Sigmoid colon (tissue), 7 donors: Measurements from ENCODE around the gene PAK5. TPM values are rescaled to one million over a fixed set of nuclear protein-coding genes. Genes with fewer than 3 reads are reported as not detected.

Experiments
- DNase-seq: peaks from one replicate; pipeline ENCODE4 v3.0.0-alpha.2; 2019
- H3K27ac ChIP-seq, 4 donors: fragments of 200-600 bp; sonication (generic); one replicate each; pipeline ENCODE4 v1.5.1; 2016 to 2019; ENCODE audit warnings: mild to moderate bottlenecking in 1 of 4
- H3K27me3 ChIP-seq, 3 donors: fragments of 200-600 bp; sonication (generic); one replicate each; pipeline ENCODE4 v1.5.1; 2019; ENCODE audit warnings: mild to moderate bottlenecking in 1 of 3
- H3K36me3 ChIP-seq, 4 donors: fragments of 200-600 bp; sonication (generic); one replicate each; pipeline ENCODE4 v1.5.1; 2016 to 2019
- H3K4me1 ChIP-seq, 4 donors: fragments of 200-600 bp; sonication (generic); one replicate each; pipeline ENCODE4 v1.5.1; 2017 to 2019
- H3K4me3 ChIP-seq, 4 donors: fragments of 200-600 bp; sonication (generic); one replicate each; pipeline ENCODE4 v1.5.1; 2017 to 2019; ENCODE audit warnings: mild to moderate bottlenecking in 2 of 4, moderate library complexity in 1 of 4
- H3K9me3 ChIP-seq, 4 donors: fragments of 200-600 bp in 3 of 4; sonication (generic) in 3 of 4; one replicate each; pipeline versions ENCODE4 v1.5.1 to v1.6.1; 2013 to 2019
- EP300 ChIP-seq, 4 donors: sonication (generic); formaldehyde crosslinking; IDR thresholded peaks; one replicate each; pipeline ENCODE4 v1.6.1; 2017; ENCODE audit warnings: antibody characterized with exemption in 4 of 4
- POLR2A ChIP-seq, 2 donors: fragments of 450-650 bp; IDR thresholded peaks; one replicate each; pipeline ENCODE4 v1.6.1; 2016; ENCODE audit warnings: antibody characterized with exemption in 2 of 2, mild to moderate bottlenecking in 2 of 2, moderate library complexity in 2 of 2
- POLR2AphosphoS5 ChIP-seq, 4 donors: sonication (generic); formaldehyde crosslinking; IDR thresholded peaks; one replicate each; pipeline ENCODE4 v1.6.1; 2017; ENCODE audit warnings: antibody characterized with exemption in 4 of 4
- WGBS, 2 donors: extraction: QIAGEN DNeasy Blood & Tissue Kit; methylation state at CpG; one replicate each; pipeline ENCODE4 v1.1.7; 2013; 5-methylcytosine and 5-hydroxymethylcytosine counted together
- intact Hi-C: fragments of 100-400 bp; cut with DNase I; formaldehyde crosslinking; loops from one replicate; pipeline ENCODE4 v1.15.1; 2023
- polyA plus RNA-seq, 3 donors: library from polyadenylated mRNA; stranded (reverse); fragments of 200-250 nt; gene quantifications; one replicate each; pipeline ENCODE4 v1.2.3, GENCODE V29; 2013
- total RNA-seq, 4 donors: library from RNA; depleted of rRNA; stranded (reverse); fragments of >200 nt; gene quantifications; one replicate each; pipeline ENCODE4 v1.1.0, GENCODE V29; 2016
- TF ChIP-seq, protein P1 (sequence below), 4 experiments: fragments of 450-650 bp in 3 of 4; fragments of 200-600 bp in 1 of 4; IDR thresholded peaks; one replicate each; pipeline ENCODE4 v1.5.1; 2016 to 2019; ENCODE audit warnings: antibody characterized with exemption in 4 of 4, mild to moderate bottlenecking in 3 of 4, moderate library complexity in 2 of 4
- donor health status: healthy with polysubstance abuse.
- donor health status: Bipolar disorder and iron deficiency.
- donor health status: healthy.

PAK5 gene
- total and polyA plus RNA-seq, 7 donors = 0.03 to 0.36 (median 0.16) TPM; not detected in 2

DNA sequence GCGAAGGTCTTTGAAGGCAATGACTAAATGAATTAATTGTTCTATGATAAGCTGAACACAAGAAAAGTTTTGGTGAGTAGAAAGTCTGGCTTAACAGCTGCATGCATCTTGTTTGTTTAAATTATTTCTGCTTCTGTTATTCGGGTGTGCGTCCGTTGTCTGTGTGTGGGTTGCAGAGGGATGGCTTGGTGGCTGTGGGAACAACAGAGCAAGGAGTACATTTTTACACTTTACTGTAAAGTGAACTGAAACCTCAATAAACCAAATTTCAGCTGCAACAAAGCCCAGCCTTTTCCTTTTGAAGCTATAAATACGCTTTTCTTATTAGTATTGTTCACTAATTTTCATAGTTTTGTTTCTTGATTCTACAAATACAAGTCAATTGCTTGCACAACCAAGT is 328.0 kb downstream of the PAK5 start:
- H3K4me1 ChIP-seq = peaks cover 0 to 34% (median 15%) of the 10 kb centered on the region in 4 donors
- no peak for DNase-seq
- WGBS, 2 donors = 45 to 72% methylated on average over 5 of the region's 5 CpGs
- TF ChIP-seq POLR2AphosphoS5 (IDR thresholded peaks at IDR 0.05) (no peak), EP300 (IDR thresholded peaks at IDR 0.05) (no peak), POLR2A (IDR thresholded peaks at IDR 0.05) (no peak)
- TF ChIP-seq, protein P1, sequence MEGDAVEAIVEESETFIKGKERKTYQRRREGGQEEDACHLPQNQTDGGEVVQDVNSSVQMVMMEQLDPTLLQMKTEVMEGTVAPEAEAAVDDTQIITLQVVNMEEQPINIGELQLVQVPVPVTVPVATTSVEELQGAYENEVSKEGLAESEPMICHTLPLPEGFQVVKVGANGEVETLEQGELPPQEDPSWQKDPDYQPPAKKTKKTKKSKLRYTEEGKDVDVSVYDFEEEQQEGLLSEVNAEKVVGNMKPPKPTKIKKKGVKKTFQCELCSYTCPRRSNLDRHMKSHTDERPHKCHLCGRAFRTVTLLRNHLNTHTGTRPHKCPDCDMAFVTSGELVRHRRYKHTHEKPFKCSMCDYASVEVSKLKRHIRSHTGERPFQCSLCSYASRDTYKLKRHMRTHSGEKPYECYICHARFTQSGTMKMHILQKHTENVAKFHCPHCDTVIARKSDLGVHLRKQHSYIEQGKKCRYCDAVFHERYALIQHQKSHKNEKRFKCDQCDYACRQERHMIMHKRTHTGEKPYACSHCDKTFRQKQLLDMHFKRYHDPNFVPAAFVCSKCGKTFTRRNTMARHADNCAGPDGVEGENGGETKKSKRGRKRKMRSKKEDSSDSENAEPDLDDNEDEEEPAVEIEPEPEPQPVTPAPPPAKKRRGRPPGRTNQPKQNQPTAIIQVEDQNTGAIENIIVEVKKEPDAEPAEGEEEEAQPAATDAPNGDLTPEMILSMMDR (IDR thresholded peaks at IDR 0.05) = no peak
- H3K4me3 ChIP-seq = no peak overlapping the region
- H3K27ac ChIP-seq = no peak overlapping the region
- no peaks in the 10 kb centered on the region for H3K36me3 ChIP-seq
- H3K9me3 ChIP-seq = no peaks in the 10 kb centered on the region
- peaks cover 24 to 83% (median 33%) of the 10 kb centered on the region in 3 donors for H3K27me3 ChIP-seq
- intact Hi-C loops = no loop called here

DNA sequence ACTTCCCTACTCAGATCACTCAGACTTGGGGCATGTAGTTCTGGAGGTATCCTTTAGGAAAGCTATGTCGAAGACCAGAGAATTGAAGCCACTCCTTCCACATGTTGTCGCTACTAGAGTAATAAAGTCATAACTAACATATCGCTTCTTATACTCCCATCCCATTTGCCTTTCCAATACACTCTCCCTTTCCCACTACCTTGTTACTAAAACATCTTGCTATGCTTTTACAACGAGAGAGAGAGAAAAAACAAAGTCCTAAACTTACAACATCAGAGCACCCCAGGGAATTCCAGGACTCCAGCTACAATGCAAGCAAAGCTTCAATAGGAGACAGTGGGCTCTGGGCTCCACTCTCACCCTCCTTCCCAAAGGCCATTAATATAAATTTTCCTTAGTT is 329.6 kb downstream of the PAK5 start:
- Histone ChIP-seq H3K4me3 (no peak overlapping the region), H3K4me1 (peaks cover 0 to 17% (median 3%) of the 10 kb centered on the region in 4 donors), H3K27me3 (peaks cover 12 to 78% (median 25%) of the 10 kb centered on the region in 3 donors), H3K27ac (no peak overlapping the region), H3K36me3 (no peaks in the 10 kb centered on the region), H3K9me3 (no peaks in the 10 kb centered on the region)
- TF ChIP-seq POLR2A (IDR thresholded peaks at IDR 0.05) (no peak), POLR2AphosphoS5 (IDR thresholded peaks at IDR 0.05) (no peak), EP300 (IDR thresholded peaks at IDR 0.05) (no peak)
- TF ChIP-seq, protein P1 (IDR thresholded peaks at IDR 0.05) = no peak
- 19% methylated on average over 4 of the region's 4 CpGs for WGBS, 2 donors
- no peak for DNase-seq
- intact Hi-C loops = no loop called here

DNA sequence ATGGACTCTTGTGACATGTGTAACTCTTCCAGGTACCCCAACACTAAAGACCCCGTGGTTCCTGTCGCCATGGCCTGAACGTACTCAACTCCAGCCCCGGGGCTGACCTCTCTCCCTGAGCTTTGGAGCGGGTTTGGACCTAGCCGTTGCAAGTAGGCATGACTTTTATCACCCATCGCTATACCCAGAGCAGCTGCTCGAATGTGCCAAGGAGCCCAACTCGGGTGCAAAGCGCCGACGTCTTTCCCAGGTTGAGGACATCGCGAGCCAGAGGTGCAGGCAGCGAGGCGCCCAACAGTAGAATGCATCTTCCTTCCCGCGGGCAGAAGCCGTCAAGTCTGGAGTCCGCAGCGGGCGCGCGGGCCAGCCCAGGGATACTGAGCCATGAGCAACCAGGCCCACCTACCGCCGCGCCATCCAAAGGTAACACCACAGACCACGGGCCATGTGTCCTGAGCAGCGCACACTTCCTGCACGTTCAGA is 330.1 kb downstream of the PAK5 start:
- Histone ChIP-seq H3K36me3 (no peaks in the 10 kb centered on the region), H3K27ac (no peak overlapping the region), H3K27me3 (peaks cover 12 to 73% (median 25%) of the 10 kb centered on the region in 3 donors), H3K9me3 (no peaks in the 10 kb centered on the region), H3K4me3 (no peak overlapping the region), H3K4me1 (peaks cover 0 to 16% (median 3%) of the 10 kb centered on the region in 4 donors)
- WGBS, 2 donors = 6 to 18% methylated on average over 30 of the region's 30 CpGs
- no peak for TF ChIP-seq POLR2A (IDR thresholded peaks at IDR 0.05)
- TF ChIP-seq EP300 (IDR thresholded peaks at IDR 0.05) = no peak
- TF ChIP-seq POLR2AphosphoS5 (IDR thresholded peaks at IDR 0.05) = no peak
- TF ChIP-seq, protein P1 (IDR thresholded peaks at IDR 0.05) = no peak
- DNase-seq = no peak
- intact Hi-C loops = no loop called here

DNA sequence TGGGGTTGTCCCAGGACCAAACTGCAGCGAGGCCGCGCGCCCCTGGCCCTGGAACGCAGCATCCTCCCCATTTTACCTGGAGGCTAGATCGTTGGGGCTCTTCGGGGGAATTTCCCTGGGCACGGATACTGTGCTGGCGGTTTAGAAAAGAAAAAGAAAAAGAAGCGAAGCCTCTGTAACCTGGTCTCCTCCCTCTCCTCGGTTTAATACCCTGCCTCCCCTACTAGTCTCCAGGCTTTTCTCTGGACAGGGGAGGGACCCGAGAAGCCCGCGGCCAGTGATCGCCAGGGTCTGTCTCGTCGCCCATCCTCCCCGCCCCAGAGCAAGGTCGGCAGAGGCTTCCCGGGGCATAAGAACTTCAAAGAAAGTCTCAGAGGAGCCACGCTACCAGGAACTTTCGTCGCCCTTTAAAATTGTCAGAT is 330.6 kb downstream of the PAK5 start:
- H3K9me3 ChIP-seq = no peaks in the 10 kb centered on the region
- WGBS, 2 donors = 4 to 12% methylated on average over 23 of the region's 23 CpGs
- H3K27me3 ChIP-seq = peaks cover 12 to 72% (median 25%) of the 10 kb centered on the region in 3 donors
- H3K4me1 ChIP-seq = peaks cover 0 to 16% (median 3%) of the 10 kb centered on the region in 4 donors
- no peak overlapping the region for H3K27ac ChIP-seq
- intact Hi-C loops = no loop called here
- TF ChIP-seq POLR2AphosphoS5 (IDR thresholded peaks at IDR 0.05) (no peak), EP300 (IDR thresholded peaks at IDR 0.05) (no peak), POLR2A (IDR thresholded peaks at IDR 0.05) (no peak)
- TF ChIP-seq, protein P1 (IDR thresholded peaks at IDR 0.05) = no peak
- H3K36me3 ChIP-seq = no peaks in the 10 kb centered on the region
- no peak overlapping the region for H3K4me3 ChIP-seq
- DNase-seq = no peak
